HEK293 (cell line): ENCODE data around the gene NPTXR.

ENCODE experiments used
- CTCF ChIA-PET: fragments of 350-600 bp; formaldehyde crosslinking; extraction: SDS; loops from one replicate; lab custom pipeline; 2021; ENCODE audit warnings: antibody characterized with exemption; lab: Yijun Ruan, JAX
- POLR2A ChIA-PET: fragments of 300-600 bp; formaldehyde crosslinking; extraction: SDS; loops from one replicate; lab custom pipeline; 2020; ENCODE audit warnings: antibody characterized with exemption, inconsistent platforms; lab: Yijun Ruan, JAX
- H3K27ac ChIP-seq: fragments of 200-500 bp; sonication (Bioruptor generic); 2 replicates; pipeline ENCODE4 v1.5.1; 2014; ENCODE audit warnings: low read depth, low read length, control low read depth, inconsistent platforms; ENCODE audit errors: extremely low read depth
- H3K36me3 ChIP-seq, 2 experiments: fragments of 200-500 bp in 1 of 2; sonication (Bioruptor generic) in 1 of 2; 1 replicate in 1 of 2; 2 replicates in 1 of 2; pipeline ENCODE4 v1.5.1; 2014 to 2017; ENCODE audit warnings: inconsistent platforms in 2 of 2, low read length in 2 of 2; ENCODE audit not compliant: control insufficient read depth in 2 of 2, insufficient read depth in 1 of 2
- H3K4me1 ChIP-seq: fragments of 200-500 bp; sonication (Bioruptor generic); 2 replicates; pipeline ENCODE4 v1.5.1; 2014; ENCODE audit warnings: mild to moderate bottlenecking, low read length, inconsistent platforms; ENCODE audit not compliant: control insufficient read depth, insufficient read depth
- H3K4me3 ChIP-seq: 2 replicates; pipeline ENCODE4 v1.5.1; 2011; ENCODE audit warnings: low read depth, mild to moderate bottlenecking, control low read depth, low read length, moderate library complexity
- H3K9me3 ChIP-seq: fragments of 200-500 bp; sonication (Bioruptor generic); 2 replicates; pipeline ENCODE4 v1.5.1; 2014; ENCODE audit warnings: low read depth, low read length, inconsistent platforms; ENCODE audit not compliant: control insufficient read depth, insufficient read depth
- PBX3 ChIP-seq: sonication (generic); formaldehyde crosslinking; IDR thresholded peaks from 2 replicates; pipeline ENCODE4 v1.8.1; 2022; ENCODE audit warnings: mild to moderate bottlenecking, moderate library complexity, missing genetic modification reagents
- REST ChIP-seq: fragments of 450-650 bp; formaldehyde crosslinking; IDR thresholded peaks from 2 replicates; pipeline ENCODE4 v1.5.1; 2016; ENCODE audit warnings: missing biosample characterization, missing genetic modification characterization
- ZBTB1 ChIP-seq: fragments of 450-650 bp; formaldehyde crosslinking; IDR thresholded peaks from 2 replicates; pipeline ENCODE4 v1.5.1; 2016; ENCODE audit warnings: missing biosample characterization, missing genetic modification characterization
- ZBTB21 ChIP-seq: fragments of 450-650 bp; formaldehyde crosslinking; IDR thresholded peaks from 2 replicates; pipeline ENCODE4 v1.5.1; 2017; ENCODE audit warnings: missing biosample characterization, missing genetic modification characterization
- ZBTB48 ChIP-seq: fragments of 450-650 bp; formaldehyde crosslinking; IDR thresholded peaks from 2 replicates; pipeline ENCODE4 v1.5.1; 2016; ENCODE audit warnings: missing biosample characterization, missing genetic modification characterization
- ZBTB7A ChIP-seq: fragments of 450-650 bp; formaldehyde crosslinking; IDR thresholded peaks from 2 replicates; pipeline ENCODE4 v1.5.1; 2016; ENCODE audit warnings: low read depth, missing biosample characterization, missing genetic modification characterization
- ZBTB8A ChIP-seq: fragments of 450-650 bp; formaldehyde crosslinking; IDR thresholded peaks from 2 replicates; pipeline ENCODE4 v1.5.1; 2016; ENCODE audit warnings: missing biosample characterization, missing genetic modification characterization
- ZFP37 ChIP-seq: fragments of 450-650 bp; formaldehyde crosslinking; IDR thresholded peaks from 2 replicates; pipeline ENCODE4 v1.5.1; 2016; ENCODE audit warnings: missing biosample characterization, missing genetic modification characterization
- ZNF2 ChIP-seq: fragments of 450-650 bp; formaldehyde crosslinking; IDR thresholded peaks from 2 replicates; pipeline ENCODE4 v1.5.1; 2016; ENCODE audit warnings: missing biosample characterization, missing genetic modification characterization
- ZNF202 ChIP-seq: fragments of 450-650 bp; formaldehyde crosslinking; IDR thresholded peaks from 2 replicates; pipeline ENCODE4 v1.5.1; 2016; ENCODE audit warnings: missing biosample characterization, missing genetic modification characterization, borderline replicate concordance
- ZNF214 ChIP-seq: fragments of 450-650 bp; formaldehyde crosslinking; IDR thresholded peaks from 2 replicates; pipeline ENCODE4 v1.5.1; 2017; ENCODE audit warnings: missing biosample characterization, mild to moderate bottlenecking, missing genetic modification characterization, borderline replicate concordance
- ZNF239 ChIP-seq: fragments of 450-650 bp; formaldehyde crosslinking; IDR thresholded peaks from 2 replicates; pipeline ENCODE4 v1.5.1; 2016; ENCODE audit warnings: missing biosample characterization, missing genetic modification characterization
- ZNF24 ChIP-seq: fragments of 450-650 bp; formaldehyde crosslinking; IDR thresholded peaks from 2 replicates; pipeline ENCODE4 v1.5.1; 2016; ENCODE audit warnings: missing biosample characterization, missing genetic modification characterization
- ZNF398 ChIP-seq: fragments of 450-650 bp; formaldehyde crosslinking; IDR thresholded peaks from 2 replicates; pipeline ENCODE4 v1.5.1; 2017; ENCODE audit warnings: missing biosample characterization, missing genetic modification characterization
- ZNF510 ChIP-seq: fragments of 450-650 bp; formaldehyde crosslinking; IDR thresholded peaks from 2 replicates; pipeline ENCODE4 v1.5.1; 2018; ENCODE audit warnings: mild to moderate bottlenecking, missing genetic modification characterization, missing biosample characterization; ENCODE audit not compliant: insufficient replicate concordance
- ZNF544 ChIP-seq: fragments of 450-650 bp; formaldehyde crosslinking; IDR thresholded peaks from 2 replicates; pipeline ENCODE4 v1.5.0; 2017; ENCODE audit warnings: missing biosample characterization, missing genetic modification characterization
- ZNF555 ChIP-seq: fragments of 450-650 bp; formaldehyde crosslinking; conservative IDR thresholded peaks from 2 replicates; pipeline ENCODE4 v1.5.1; 2017; ENCODE audit warnings: missing biosample characterization, mild to moderate bottlenecking, missing genetic modification characterization, inconsistent platforms
- ZNF560 ChIP-seq: fragments of 450-650 bp; formaldehyde crosslinking; IDR thresholded peaks from 2 replicates; pipeline ENCODE4 v1.5.1; 2017; ENCODE audit warnings: missing biosample characterization, missing genetic modification characterization, borderline replicate concordance
- ZNF571 ChIP-seq: fragments of 450-650 bp; formaldehyde crosslinking; IDR thresholded peaks from 2 replicates; pipeline ENCODE4 v1.5.0; 2017; ENCODE audit warnings: missing biosample characterization, missing genetic modification characterization
- ZNF621 ChIP-seq: fragments of 450-650 bp; formaldehyde crosslinking; IDR thresholded peaks from 2 replicates; pipeline ENCODE4 v1.5.1; 2017; ENCODE audit warnings: missing biosample characterization, missing genetic modification characterization
- ZNF670 ChIP-seq: fragments of 450-650 bp; formaldehyde crosslinking; IDR thresholded peaks from 2 replicates; pipeline ENCODE4 v1.5.1; 2016; ENCODE audit warnings: missing biosample characterization, missing genetic modification characterization, low read depth
- ZNF704 ChIP-seq: fragments of 450-650 bp; formaldehyde crosslinking; IDR thresholded peaks from 2 replicates; pipeline ENCODE4 v1.5.1; 2016; ENCODE audit warnings: missing biosample characterization, missing genetic modification characterization
- ZNF747 ChIP-seq: fragments of 450-650 bp; formaldehyde crosslinking; IDR thresholded peaks from 2 replicates; pipeline ENCODE4 v1.5.1; 2016; ENCODE audit warnings: missing biosample characterization, missing genetic modification characterization
- ZNF768 ChIP-seq: fragments of 450-650 bp; formaldehyde crosslinking; IDR thresholded peaks from 2 replicates; pipeline ENCODE4 v1.5.1; 2018; ENCODE audit warnings: missing biosample characterization, mild to moderate bottlenecking, missing genetic modification characterization
- ZNF785 ChIP-seq: fragments of 450-650 bp; formaldehyde crosslinking; IDR thresholded peaks from 2 replicates; pipeline ENCODE4 v1.5.1; 2016; ENCODE audit warnings: missing biosample characterization, missing genetic modification characterization

NPTXR gene

GRCh38 chr22:38802671-38803121 lies 41.1 kb downstream of the NPTXR start (continued):
- TF ChIP-seq REST (tag by site-specific recombination) (no peak), ZBTB21 (tag by site-specific recombination) (peak; percentile 46; the same call in 1 of the 2 replicates), ZBTB48 (tag by site-specific recombination) (peak; percentile 67; the same call in 1 of the 2 replicates)

- no peak overlapping the region for H3K27ac ChIP-seq
- H3K9me3 ChIP-seq: no peaks in the 10 kb centered on the region
- ChIA-PET POLR2A (interaction anchor here (1.0 to 1.1 kb wide), 2 partner anchors 10 to 63 kb away, joined by 3 read pairs; no protein-coding TSS in a partner anchor), CTCF (interaction anchor here (0.5 kb wide), 1 partner anchor 45 kb away, joined by 4 read pairs; no protein-coding TSS in a partner anchor)
- H3K4me1 ChIP-seq: 0 out of 2 replicates have a peak, but pooled peaks cover under 1% of the 10 kb centered on the region
- H3K4me3 ChIP-seq: no peak overlapping the region
- no peaks in the 10 kb centered on the region for H3K36me3 ChIP-seq
- TF ChIP-seq ZNF560 (tag by site-specific recombination) (no peak), ZNF214 (tag by site-specific recombination) (no peak), ZNF785 (no peak), ZNF704 (tag by site-specific recombination) (no peak), ZNF670 (tag by site-specific recombination) (no peak), ZBTB7A (tag by site-specific recombination) (no peak), PBX3 (no peak), ZFP37 (no peak), ZNF510 (peak; percentile 72), ZNF747 (no peak), ZNF398 (tag by site-specific recombination) (peak; percentile 80), ZNF544 (tag by site-specific recombination) (no peak), ZNF621 (tag by site-specific recombination) (no peak), ZNF768 (tag by site-specific recombination) (no peak), ZNF202 (tag by site-specific recombination) (no peak), ZNF24 (tag by site-specific recombination) (peak; percentile 66; the same call in 1 of the 2 replicates), ZBTB1 (tag by site-specific recombination) (0 out of 2 replicates have a peak, but pooled peaks have one; percentile 17), ZNF571 (no peak), ZNF2 (tag by site-specific recombination) (no peak), ZNF555 (tag by site-specific recombination) (no peak), ZNF239 (tag by site-specific recombination) (no peak), ZBTB8A (tag by site-specific recombination) (peak; percentile 39; the same call in 1 of the 2 replicates)
Observed at GRCh38 chr22:38799265-38800002, 44.4 kb downstream of the NPTXR start.
